ENCODE data around the gene BCKDHA. TPM values are rescaled to one million over a fixed set of nuclear protein-coding genes. Genes with fewer than 3 reads are reported as not detected.

The BCKDHA gene
- total RNA-seq, 1 experiment from 2014 or later, result 17.7 TPM

- Histone ChIP-seq H3K4me2 (ENCODE audit: low read length) (no peak overlapping the region), H4K20me1 (ENCODE audit: insufficient read depth) (no peaks in the 10 kb centered on the region), H3K27me3 (ENCODE audit: insufficient read depth, low read length) (no peaks in the 10 kb centered on the region), H3K79me2 (ENCODE audit: insufficient read depth, low read length) (peaks cover 14% of the 10 kb centered on the region), H3K9me3 (ENCODE audit: control insufficient read depth in 1 of 2, insufficient read depth in 1 of 2, low read depth in 1 of 2, low read length in 2 of 2) (no peaks in the 10 kb centered on the region), H3K4me1 (ENCODE audit: control insufficient read depth in 1 of 2, insufficient read depth in 2 of 2, low read length in 2 of 2) (peaks cover 9% of the 10 kb centered on the region in 2 experiments), H3K27ac (ENCODE audit: low read depth, low read length) (no peak overlapping the region), H3K4me3 (replicated peaks in 1 of 2; ENCODE audit: low read depth in 1 of 2, low read length in 2 of 2) (no peak overlapping the region), H3K9me2 (ENCODE audit: insufficient read depth) (no peaks in the 10 kb centered on the region), H3K9ac (ENCODE audit: low read length) (no peak overlapping the region), H3K36me3 (ENCODE audit: control insufficient read depth in 1 of 2, insufficient read depth in 2 of 2, low read length in 2 of 2) (0 out of 4 replicates have a peak, but pooled peaks cover 0 to 3% of the 10 kb centered on the region in 2 experiments), H2AFZ (ENCODE audit: low read depth, low read length, poor library complexity, severe bottlenecking) (no peak overlapping the region)
- ChIA-PET RAD21 (ENCODE audit: low non-redundant PET in 1 of 2, low total read pairs in 2 of 2, uncharacterized antibody in 2 of 2, unreplicated experiment in 2 of 2) (no interaction called here), CTCF (no interaction called here), POLR2A (interaction anchor here (0.6 kb wide), 1 partner anchor 9 kb away, joined by 4 read pairs; no protein-coding TSS in a partner anchor)
- TF ChIP-seq POLR2A (IDR thresholded peaks at IDR 0.05; ENCODE audit: borderline replicate concordance, extremely low read depth, insufficient read depth, insufficient read length) (no peak), SP1 (IDR thresholded peaks at IDR 0.05; ENCODE audit: low read depth) (no peak), CBX3 (IDR thresholded peaks at IDR 0.05; ENCODE audit: low read depth) (no peak), ZNF274 (IDR thresholded peaks at IDR 0.05; ENCODE audit: low read depth, low read length) (no peak), EGR1 (IDR thresholded peaks at IDR 0.05; ENCODE audit: low read depth) (no peak), SIN3A (IDR thresholded peaks at IDR 0.05; ENCODE audit: low read depth) (no peak)
- TF ChIP-seq, protein P1, sequence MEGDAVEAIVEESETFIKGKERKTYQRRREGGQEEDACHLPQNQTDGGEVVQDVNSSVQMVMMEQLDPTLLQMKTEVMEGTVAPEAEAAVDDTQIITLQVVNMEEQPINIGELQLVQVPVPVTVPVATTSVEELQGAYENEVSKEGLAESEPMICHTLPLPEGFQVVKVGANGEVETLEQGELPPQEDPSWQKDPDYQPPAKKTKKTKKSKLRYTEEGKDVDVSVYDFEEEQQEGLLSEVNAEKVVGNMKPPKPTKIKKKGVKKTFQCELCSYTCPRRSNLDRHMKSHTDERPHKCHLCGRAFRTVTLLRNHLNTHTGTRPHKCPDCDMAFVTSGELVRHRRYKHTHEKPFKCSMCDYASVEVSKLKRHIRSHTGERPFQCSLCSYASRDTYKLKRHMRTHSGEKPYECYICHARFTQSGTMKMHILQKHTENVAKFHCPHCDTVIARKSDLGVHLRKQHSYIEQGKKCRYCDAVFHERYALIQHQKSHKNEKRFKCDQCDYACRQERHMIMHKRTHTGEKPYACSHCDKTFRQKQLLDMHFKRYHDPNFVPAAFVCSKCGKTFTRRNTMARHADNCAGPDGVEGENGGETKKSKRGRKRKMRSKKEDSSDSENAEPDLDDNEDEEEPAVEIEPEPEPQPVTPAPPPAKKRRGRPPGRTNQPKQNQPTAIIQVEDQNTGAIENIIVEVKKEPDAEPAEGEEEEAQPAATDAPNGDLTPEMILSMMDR (IDR thresholded peaks at IDR 0.05 in 2 of 3, conservative IDR thresholded peaks at IDR 0.05 in 1 of 3; ENCODE audit: borderline replicate concordance in 1 of 3, insufficient read depth in 1 of 3, low read depth in 2 of 3, low read length in 2 of 3), result no peak
- DNase-seq (ENCODE audit: low read depth, low spot score), result no peak
- intact Hi-C loops (cut with micrococcal nuclease), result no loop called here
- BruUV-seq (replicated peaks), result no TSS peak
- no peak for ATAC-seq
These were observed 5.8 kb downstream of the BCKDHA start for GRCh38 chr19:41403181-41403970.

DNA sequence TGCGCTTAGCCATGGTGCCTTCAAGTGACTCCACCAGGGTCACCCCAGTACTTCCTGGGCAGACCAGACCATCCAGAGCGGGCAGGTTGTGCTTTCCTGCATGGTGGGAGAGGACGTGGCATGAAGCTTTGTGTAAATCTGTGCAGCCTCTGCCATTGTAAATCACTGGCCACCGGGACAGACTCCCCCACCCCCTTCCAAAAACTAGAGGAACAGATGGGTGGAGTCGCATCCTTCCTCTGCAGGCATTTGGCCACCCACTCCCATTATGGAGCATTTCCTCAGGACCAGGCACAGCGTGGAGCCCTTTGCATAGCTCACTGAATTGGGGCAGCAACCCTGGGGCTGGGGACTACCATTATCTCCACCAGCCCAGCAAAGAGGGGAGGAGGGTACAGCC is 8.2 kb downstream of the BCKDHA start:
- CTCF ChIA-PET, result no interaction called here
- POLR2A ChIA-PET, result no interaction called here
- RAD21 ChIA-PET (ENCODE audit: low non-redundant PET in 1 of 2, low total read pairs in 2 of 2, uncharacterized antibody in 2 of 2, unreplicated experiment in 2 of 2), result no interaction called here
- 0 out of 4 replicates have a peak, but pooled peaks cover 0 to 3% of the 10 kb centered on the region in 2 experiments for H3K36me3 ChIP-seq (ENCODE audit: control insufficient read depth in 1 of 2, insufficient read depth in 2 of 2, low read length in 2 of 2)
- no peaks in the 10 kb centered on the region for H3K9me2 ChIP-seq (ENCODE audit: insufficient read depth)
- ATAC-seq, result no peak
- no peak overlapping the region for H2AFZ ChIP-seq (ENCODE audit: low read depth, low read length, poor library complexity, severe bottlenecking)
- no peaks in the 10 kb centered on the region for H3K27me3 ChIP-seq (ENCODE audit: insufficient read depth, low read length)
- no peaks in the 10 kb centered on the region for H4K20me1 ChIP-seq (ENCODE audit: insufficient read depth)
- DNase-seq (ENCODE audit: low read depth, low spot score), result no peak
- BruUV-seq (replicated peaks), result no TSS peak
- intact Hi-C loops (cut with micrococcal nuclease), result no loop called here
- no peaks in the 10 kb centered on the region for H3K79me2 ChIP-seq (ENCODE audit: insufficient read depth, low read length)
- no peak overlapping the region for H3K27ac ChIP-seq (ENCODE audit: low read depth, low read length)
- no peaks in the 10 kb centered on the region for H3K9me3 ChIP-seq (ENCODE audit: control insufficient read depth in 1 of 2, insufficient read depth in 1 of 2, low read depth in 1 of 2, low read length in 2 of 2)
- no peak overlapping the region for H3K4me2 ChIP-seq (ENCODE audit: low read length)
- no peak overlapping the region for H3K4me3 ChIP-seq (replicated peaks in 1 of 2; ENCODE audit: low read depth in 1 of 2, low read length in 2 of 2)
- peaks cover 10 to 11% of the 10 kb centered on the region in 2 experiments; a peak in 3 of 4 replicates for H3K4me1 ChIP-seq (ENCODE audit: control insufficient read depth in 1 of 2, insufficient read depth in 2 of 2, low read length in 2 of 2)
- H3K9ac ChIP-seq (ENCODE audit: low read length), result no peak overlapping the region
- no peak for TF ChIP-seq SP1 (IDR thresholded peaks at IDR 0.05; ENCODE audit: low read depth)
- TF ChIP-seq ZFX (IDR thresholded peaks at IDR 0.05), result no peak
- no peak for TF ChIP-seq ATF3 (IDR thresholded peaks at IDR 0.05)
- no peak for TF ChIP-seq ELF1 (IDR thresholded peaks at IDR 0.05; ENCODE audit: borderline replicate concordance, low read depth)
- TF ChIP-seq ZNF274 (IDR thresholded peaks at IDR 0.05; ENCODE audit: low read depth, low read length), result no peak
- no peak for TF ChIP-seq SIN3A (IDR thresholded peaks at IDR 0.05; ENCODE audit: low read depth)
- TF ChIP-seq, protein P2, sequence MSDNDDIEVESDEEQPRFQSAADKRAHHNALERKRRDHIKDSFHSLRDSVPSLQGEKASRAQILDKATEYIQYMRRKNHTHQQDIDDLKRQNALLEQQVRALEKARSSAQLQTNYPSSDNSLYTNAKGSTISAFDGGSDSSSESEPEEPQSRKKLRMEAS (IDR thresholded peaks at IDR 0.05), result no peak
- TF ChIP-seq POLR2AphosphoS5 (IDR thresholded peaks at IDR 0.05; ENCODE audit: low read depth, low read length), result no peak
- TF ChIP-seq RAD21 (IDR thresholded peaks at IDR 0.05; ENCODE audit: low read depth), result no peak
- no peak for TF ChIP-seq SRF (IDR thresholded peaks at IDR 0.05; ENCODE audit: low read depth)
- no peak for TF ChIP-seq EZH2phosphoT487 (IDR thresholded peaks at IDR 0.05; ENCODE audit: borderline replicate concordance)
- no peak for TF ChIP-seq EZH2 (IDR thresholded peaks at IDR 0.05)
- no peak for TF ChIP-seq JUND (IDR thresholded peaks at IDR 0.05)
- no peak for TF ChIP-seq TCF7L2 (IDR thresholded peaks at IDR 0.05; ENCODE audit: borderline replicate concordance, extremely low read depth, insufficient read depth, insufficient read length)
- no peak for TF ChIP-seq YY1 (IDR thresholded peaks at IDR 0.05; ENCODE audit: extremely low read depth, insufficient replicate concordance, low read depth, low read length)
- no peak for TF ChIP-seq FOSL1 (IDR thresholded peaks at IDR 0.05; ENCODE audit: low read depth)

All from HCT116 (cell line).